HG03575 (cell line): Measurements from ENCODE around the gene DET1.
"Not testable (repeated sequence)": the region's sequence is repeated elsewhere in the genome, so short reads cannot be mapped to it uniquely, and the experiment has no call there.

Experiments
- ATAC-seq: cut with Tn5 transposase; IDR thresholded peaks from one replicate; pipeline ENCODE4 v1.9.1; 2021; ENCODE audit not compliant: unreplicated experiment, insufficient number of reproducible peaks, low FRiP score; ENCODE audit errors: extremely low read depth

The DET1 gene

GRCh38 chr15:88473661-88474293 is 72.7 kb downstream of the DET1 start:
- ATAC-seq, result not testable (repeated sequence)

- ATAC-seq, result no peak
Observed at GRCh38 chr15:88472225-88472624, 74.3 kb downstream of the DET1 start.

- no peak for ATAC-seq
Observed at GRCh38 chr15:88470625-88471372, 75.7 kb downstream of the DET1 start.

- ATAC-seq, result no peak
Observed at GRCh38 chr15:88469321-88469720, 77.2 kb downstream of the DET1 start.

DNA sequence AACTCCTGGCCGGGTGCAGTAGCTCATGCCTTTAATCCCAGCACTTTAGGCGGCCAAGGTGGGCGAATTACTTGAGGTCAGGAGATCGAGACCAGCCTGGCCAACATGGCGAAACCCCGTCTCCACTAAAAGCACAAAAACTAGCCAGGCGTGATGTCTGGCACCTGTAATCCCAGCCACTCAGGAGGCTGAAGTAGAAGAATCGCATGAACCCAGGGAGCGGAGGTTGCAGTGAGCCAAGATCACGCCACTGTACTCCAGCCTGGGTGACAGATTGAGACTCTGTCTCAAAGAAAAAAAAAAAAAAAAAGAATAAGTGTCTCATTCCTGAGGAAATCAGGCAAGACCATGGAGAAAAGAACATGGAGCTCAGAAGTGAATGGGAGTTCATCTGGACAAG is 77.8 kb downstream of the DET1 start:
- not testable (repeated sequence) for ATAC-seq

DNA sequence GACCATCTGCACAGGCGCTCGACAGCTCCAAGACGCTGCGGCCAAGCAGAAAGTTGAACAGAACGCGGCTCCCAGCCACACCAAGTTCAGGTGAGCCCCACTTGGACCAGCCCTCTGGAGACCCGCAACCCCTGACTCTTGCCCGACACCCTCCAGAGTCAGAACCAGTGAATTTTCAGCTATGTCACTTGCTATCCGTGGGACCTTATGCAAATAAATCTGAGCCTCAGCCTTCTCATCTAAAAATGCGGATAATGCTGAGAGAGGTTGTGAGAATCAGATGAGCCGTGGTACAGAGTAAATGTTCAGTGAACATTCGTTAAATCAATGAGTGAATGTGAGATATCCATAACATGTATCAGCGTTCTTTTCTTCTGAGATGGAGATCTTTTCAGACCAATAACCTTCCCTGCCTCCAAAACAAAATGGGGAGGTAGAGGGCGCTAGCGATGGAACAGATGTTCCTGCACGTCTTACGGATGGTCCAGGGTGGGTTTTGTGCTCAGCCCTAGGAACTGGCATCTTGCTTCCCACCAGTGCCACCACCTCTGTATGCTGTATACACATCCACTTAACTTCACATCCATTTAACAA is 78.4 kb downstream of the DET1 start:
- no peak for ATAC-seq

DNA sequence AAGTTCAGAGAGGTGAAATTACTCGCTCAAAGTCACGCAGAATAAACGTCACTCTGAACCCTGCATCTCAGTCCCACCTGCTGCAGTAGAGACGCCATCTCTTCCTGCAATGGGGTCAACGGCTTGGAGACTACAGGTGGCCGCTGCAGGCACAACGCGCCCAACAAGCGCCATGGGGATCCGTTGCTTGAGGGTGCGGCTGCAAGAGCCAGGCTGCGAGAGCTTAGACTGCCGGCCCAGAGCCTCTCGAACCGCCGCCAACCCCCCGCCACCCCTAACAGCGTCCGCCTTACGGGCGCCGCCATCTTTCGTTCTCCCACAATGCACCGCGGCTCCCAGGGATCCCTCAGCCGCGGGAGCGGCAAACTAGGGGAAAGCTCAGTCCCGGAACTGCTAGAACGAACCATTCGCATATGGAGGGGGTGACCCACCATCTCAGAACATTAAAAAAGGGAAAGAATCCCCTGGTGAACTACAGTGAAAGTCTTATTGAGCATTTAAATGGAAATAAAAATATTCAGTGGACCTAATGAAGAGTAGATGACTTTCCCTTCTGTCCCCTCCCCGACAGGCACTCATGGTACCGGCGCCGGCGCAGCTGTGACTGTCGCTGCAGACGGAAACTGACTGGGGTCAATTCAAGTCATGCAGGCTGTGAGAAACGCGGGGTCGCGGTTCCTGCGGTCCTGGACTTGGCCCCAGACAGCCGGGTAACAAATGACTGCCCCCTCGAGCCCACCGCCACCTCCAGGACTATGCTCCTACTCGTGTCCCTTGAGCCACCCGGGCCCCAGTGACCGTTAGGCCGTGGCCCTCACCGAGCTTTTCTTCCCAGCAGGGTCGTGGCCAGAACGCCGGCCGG is 79.2 kb downstream of the DET1 start, which contains the start of the genes MRPL46 and MRPS11:
Gene MRPL46, minus strand, starts transcription at position 316 of the 862 bp plus-strand sequence. Its CDS starts 11 bp downstream, at position 305.
Gene MRPS11, plus strand, starts transcription at position 636 of the 862 bp plus-strand sequence. Its CDS starts 10 bp downstream, at position 646.
- ATAC-seq, result peak; percentile 49

DNA sequence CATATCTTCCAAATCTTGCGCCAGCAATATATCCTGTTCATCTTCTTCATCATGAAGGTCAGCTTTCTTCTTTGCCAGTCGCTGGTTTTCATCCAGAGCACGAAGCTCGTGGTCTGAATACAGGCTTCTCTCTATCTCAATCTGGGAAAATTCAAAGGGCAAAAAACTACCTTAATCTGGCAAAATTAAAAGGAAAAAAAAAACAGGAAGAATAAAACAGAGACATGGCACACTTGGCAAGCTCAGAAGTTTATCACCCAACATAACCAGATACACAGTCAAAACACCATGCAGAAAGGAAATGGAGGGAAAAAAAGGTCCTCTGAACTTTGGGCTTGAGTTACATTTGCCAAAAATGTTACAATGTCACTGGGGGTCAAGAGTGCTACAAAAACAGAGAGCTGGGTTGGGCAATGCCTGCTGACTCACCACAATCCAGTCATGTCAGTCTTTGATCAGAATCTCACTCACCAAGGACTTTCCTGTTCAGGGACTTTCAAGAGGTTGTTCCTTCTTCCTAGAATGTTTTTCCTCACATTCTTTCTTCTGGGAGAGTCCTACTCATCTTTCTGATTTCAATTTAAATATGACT is 80.8 kb downstream of the DET1 start:
- no peak for ATAC-seq

- no peak for ATAC-seq
Observed at GRCh38 chr15:88463870-88464532, 82.5 kb downstream of the DET1 start.
